Stimulated activated CD8-positive, alpha-beta memory T cell treated with anti-CD3 and anti-CD28 coated beads, Interleukin-4, amount 100 ng/mL, for 48 hours (primary cell): ENCODE results near the gene RNF217.
A peak's percentile ranks its signal among the peaks of the same experiment; 100 is the strongest.
"Not testable (repeated sequence)": the region's sequence is repeated elsewhere in the genome, so short reads cannot be mapped to it uniquely, and the experiment has no call there.

ENCODE experiments used
- DNase-seq: peaks from one replicate; pipeline ENCODE4 v3.0.0-alpha.2; 2020

The RNF217 gene

DNA sequence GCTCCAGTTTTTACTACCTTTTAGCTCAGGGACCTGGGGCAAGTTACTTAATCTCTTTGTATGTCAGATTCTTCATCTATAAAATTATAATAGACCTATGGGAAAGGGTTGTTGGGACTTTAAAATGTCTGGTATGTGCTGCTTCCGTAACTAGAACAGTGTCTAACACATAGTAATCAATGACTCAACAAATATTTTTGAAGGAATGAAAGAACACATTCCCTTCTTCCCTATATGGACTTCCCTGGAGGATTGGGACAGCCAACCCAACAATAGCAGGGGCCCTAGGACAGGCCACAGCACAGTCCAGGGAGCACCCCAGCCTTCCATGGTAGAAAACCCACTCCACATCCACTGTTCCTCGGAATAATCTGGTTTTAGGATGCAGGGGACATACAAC lies 140.7 kb downstream of the RNF217 start:
- DNase-seq: no peak

GRCh38 chr6:125104425-125104824 lies 142.2 kb downstream of the RNF217 start:
- no peak for DNase-seq

- DNase-seq: no peak
Observed at GRCh38 chr6:125107048-125107447, 144.8 kb downstream of the RNF217 start.

- no peak for DNase-seq
Observed at GRCh38 chr6:125107896-125108295, 145.7 kb downstream of the RNF217 start.

DNA sequence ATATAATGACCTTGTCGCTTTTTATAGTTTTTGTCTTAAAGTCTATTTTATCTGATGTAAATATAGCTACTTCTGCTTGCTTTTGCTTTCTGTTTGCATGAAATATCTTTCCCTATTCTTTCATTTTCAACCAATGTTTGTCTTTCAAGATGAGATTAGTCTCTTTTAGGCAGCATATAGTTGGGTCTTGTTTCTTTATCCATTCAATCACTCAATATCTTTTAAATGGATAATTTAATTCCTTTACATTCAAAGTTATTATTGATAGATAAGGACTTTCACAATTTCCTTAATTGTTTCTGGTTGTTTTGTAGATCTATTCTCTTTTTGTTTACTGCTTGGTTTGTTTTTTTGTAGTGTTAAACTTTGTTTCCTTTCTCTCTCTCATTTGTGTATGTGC lies 147.8 kb downstream of the RNF217 start:
- no peak for DNase-seq

DNA sequence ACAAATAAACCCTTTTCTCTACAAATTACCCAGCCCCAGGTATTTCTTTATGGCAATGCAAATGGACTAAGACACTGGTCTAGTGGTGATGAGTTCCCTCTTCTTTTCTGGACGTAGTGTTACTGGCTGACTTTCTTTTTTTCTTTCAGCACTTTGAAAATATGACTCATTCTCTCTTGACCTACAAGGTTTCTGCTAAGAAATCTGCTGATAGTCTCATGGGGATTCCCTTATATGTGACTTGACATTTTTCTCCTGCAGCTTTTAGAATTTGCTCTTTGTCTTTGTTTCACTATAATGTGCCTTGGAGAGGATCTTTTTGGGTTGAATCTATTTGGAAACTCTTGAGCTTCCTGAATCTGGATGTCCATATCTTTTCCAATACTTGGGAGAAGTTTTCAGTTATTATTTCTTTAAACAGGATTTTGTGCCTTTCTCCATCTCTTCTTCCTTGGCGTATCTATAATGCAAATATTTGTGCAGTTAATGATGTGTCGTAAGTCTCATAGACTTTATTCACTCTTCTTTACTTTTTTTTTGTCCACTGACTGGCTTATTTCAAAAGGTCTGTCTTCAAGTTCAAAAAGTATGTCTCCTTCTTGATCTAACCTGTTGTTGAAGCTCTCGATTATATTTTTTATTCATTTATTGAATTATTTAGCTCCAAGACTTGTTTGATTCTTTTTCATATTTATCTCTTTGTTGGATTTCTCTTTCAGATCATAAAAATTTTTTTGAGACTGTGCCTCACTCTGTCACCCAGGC lies 149.2 kb downstream of the RNF217 start:
- DNase-seq: no peak

DNA sequence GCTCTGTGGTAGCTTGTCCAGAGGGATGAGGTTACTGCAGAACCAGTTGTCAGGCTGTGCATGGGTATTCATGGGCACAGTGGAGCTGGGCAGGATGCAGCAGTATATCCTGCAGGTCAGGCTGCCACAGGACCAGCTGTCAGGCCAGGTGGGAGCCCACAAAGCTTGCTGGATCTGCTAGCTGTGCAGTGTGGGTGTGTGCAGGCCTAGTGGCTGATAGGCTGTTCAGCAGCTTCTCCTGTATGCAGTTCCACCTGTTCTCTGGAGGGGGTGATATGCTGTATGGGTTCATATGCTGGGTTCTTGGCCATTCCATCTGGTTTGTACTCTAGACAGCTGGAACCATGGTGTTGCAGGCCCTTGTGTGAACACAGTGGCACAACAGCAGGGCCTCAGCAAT lies 150.7 kb downstream of the RNF217 start:
- DNase-seq: no peak

DNA sequence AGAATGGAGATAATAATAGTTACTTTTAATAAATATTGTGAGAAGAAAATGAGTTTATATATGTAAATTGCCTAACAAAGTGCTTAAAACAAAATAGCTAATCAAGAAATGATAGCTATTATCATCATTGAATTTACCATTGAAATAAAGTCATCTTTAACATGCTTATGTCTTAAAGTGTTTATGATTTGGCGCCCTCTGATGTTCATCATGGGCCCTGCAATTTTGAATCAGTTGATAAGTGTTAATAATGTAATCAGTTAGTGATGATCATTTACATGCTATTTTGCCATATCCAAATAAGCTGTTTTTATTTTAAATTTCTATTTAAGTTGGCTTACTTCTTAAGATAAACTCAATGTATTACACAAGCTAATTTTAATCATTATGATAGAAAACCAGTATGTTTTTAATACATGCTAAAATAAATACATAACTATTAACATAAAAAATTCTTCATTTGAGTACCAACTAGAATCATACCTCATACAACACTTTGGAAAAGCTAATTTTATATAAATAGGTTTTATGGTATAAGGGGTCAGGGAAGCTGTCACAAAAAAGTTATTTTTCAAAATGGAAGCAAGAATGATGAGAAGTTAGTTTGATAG lies 152.1 kb downstream of the RNF217 start:
- peak; percentile 52 for DNase-seq

DNA sequence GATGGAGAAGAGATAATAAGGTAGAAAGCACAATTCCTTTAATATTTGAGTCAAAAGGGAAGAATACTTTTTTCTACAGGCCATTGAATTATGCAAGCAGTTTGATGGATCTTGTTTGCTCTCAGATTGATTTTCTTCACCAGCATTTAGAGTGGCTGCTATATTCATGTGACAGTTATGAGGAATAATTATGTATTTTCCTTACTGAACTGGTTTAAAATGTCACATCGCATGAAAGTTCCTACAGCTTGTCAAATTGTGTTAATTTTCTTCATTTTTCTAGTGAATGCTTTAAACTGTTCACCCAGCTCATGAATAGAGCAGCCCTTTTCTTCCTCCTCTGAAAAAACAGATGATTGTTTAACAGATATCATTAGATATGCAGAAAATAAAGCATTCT lies 153.9 kb downstream of the RNF217 start:
- no peak for DNase-seq

- DNase-seq: no peak
Observed at GRCh38 chr6:125116710-125117109, 154.5 kb downstream of the RNF217 start.

DNA sequence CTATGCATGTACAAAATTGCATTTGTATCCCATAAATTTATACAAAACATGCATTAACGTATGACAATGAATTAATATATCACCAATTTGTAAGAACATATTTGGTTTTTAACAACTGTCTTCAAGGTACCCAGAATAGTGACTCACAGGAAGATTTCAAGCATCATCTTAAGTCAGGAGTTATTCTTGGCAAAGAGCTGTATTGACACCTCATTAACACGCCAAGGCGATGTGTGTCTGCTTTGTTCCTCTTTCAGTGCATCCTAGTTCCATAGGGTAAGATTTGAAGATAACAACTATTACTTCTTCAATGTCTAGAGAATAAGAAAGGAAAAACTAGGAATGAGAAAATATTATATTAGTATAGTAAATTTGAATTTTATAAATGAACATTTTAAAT lies 155.6 kb downstream of the RNF217 start:
- no peak for DNase-seq

- DNase-seq: no peak
Observed at GRCh38 chr6:125120054-125120590, 157.9 kb downstream of the RNF217 start.

DNA sequence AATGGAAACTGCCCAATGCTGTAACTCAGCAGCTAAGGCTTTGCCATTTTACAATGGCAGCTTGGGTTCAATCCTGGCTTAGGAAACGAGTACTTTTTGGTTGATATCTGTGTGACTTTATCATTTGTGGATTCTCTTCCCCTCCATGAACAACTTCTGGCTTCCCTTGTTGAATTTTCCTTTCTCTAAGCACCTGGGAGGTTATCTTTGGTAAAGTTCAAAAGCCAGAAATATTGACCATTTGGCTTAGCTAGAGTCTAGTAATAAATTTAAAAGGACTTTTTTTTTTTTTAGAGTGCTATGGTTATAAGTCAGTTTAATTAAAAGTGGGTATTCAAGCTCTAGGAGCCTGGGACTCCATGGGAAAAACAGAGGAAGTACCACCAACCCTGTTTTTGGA lies 159.7 kb downstream of the RNF217 start:
- no peak for DNase-seq

GRCh38 chr6:125123051-125123450 lies 160.8 kb downstream of the RNF217 start:
- no peak for DNase-seq

DNA sequence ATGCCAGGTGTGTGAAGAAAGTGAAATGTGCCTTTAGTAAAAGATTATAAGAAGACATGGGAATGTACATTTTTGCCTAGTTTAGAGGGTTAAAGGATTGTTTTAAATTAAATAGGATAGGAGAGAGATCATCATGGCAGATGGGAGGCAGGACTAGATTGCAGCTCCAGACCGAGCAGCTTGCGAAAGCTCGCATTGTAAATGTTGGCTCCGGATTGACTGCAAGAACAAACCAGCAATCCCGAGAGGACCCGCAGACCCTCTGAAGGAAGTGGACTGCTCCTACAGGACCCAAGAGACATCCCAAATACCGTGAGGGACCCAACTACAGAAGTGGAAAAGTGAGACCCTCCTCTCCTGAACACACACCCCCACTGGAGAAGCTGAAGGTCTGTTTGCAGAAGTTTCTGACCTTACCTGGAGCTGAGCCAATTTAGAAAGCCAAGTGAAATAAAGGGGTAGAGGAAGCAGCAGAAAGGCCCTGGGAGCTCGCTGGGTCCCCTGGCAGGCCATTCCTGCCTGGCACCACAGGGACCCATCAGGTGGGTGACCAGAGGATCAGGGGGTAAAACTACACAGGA lies 161.3 kb downstream of the RNF217 start:
- DNase-seq: no peak

GRCh38 chr6:125124049-125124669 lies 161.9 kb downstream of the RNF217 start:
- no peak for DNase-seq

- not testable (repeated sequence) for DNase-seq
Observed at GRCh38 chr6:125125856-125126255, 163.6 kb downstream of the RNF217 start.

GRCh38 chr6:125129354-125129753 lies 167.1 kb downstream of the RNF217 start:
- no peak for DNase-seq

- no peak for DNase-seq
Observed at GRCh38 chr6:125132058-125132457, 169.8 kb downstream of the RNF217 start.

DNA sequence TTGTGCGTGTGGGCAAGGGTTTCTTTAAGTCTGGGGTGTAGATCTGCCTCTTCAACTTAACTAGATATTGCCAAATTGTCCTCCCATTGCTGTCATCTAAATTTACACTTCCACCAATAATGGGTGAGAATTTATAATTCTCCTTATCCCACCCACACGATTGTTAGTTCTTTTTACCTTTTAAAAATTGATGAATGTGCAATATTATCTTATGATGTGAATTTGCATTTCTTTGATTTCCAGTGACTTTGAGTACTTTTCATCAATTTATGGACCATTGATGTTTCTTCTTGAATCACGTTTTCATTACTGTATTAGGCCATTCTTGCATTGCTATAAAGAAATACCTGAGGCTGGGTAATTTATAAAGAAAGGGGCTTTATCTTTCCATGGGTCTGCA lies 174.1 kb downstream of the RNF217 start:
- no peak for DNase-seq

DNA sequence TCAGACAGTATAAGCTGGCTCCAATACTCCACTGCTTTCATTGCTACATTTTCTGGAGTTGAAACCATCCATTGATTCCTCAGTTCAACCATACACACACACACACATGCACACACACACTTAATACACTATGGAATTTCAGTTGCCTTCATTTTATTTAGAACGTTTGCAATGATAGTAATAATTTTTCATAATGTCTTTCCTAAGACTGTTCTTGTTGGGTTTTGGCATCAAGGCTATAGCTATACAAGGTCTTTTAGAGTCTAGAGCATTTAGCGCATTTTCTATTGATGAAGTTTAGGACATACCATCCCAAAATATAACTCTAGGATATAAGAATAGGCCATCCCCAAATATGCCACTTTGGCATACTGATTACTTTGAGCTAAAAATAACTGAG lies 175.8 kb downstream of the RNF217 start:
- DNase-seq: no peak

GRCh38 chr6:125140808-125141207 lies 178.6 kb downstream of the RNF217 start:
- DNase-seq: no peak
